IMR-90 (cell line): ENCODE results near the gene MUC5B. TPM values are rescaled to one million over a fixed set of nuclear protein-coding genes. Genes with fewer than 3 reads are reported as not detected.

ENCODE experiments used
- ATAC-seq: fragments of 200-7000 bp; cut with Tn5 transposase; 2 replicates; pipeline ENCODE4 v1.9.1; 2020; ENCODE audit warnings: low read depth, mild to moderate bottlenecking, moderate library complexity
- BruUV-seq: library from RNA; stranded (reverse); fragments of 400-500 nt; replicated peaks from 2 replicates; lab custom pipeline; 2021; lab: Mats Ljungman, UMichigan
- CTCF ChIA-PET: fragments of 300-600 bp; formaldehyde crosslinking; extraction: SDS; loops from one replicate; lab custom pipeline; 2021; ENCODE audit warnings: antibody characterized with exemption; lab: Yijun Ruan, JAX
- POLR2A ChIA-PET: fragments of 300-600 bp; sonication (Branson Sonifier 250); formaldehyde crosslinking; loops from one replicate; lab custom pipeline; 2022; ENCODE audit warnings: antibody characterized with exemption; ENCODE audit not compliant: unreplicated experiment; lab: Charles Lee
- DNase-seq: peaks from one replicate; pipeline ENCODE4 v3.0.0; 2013
- H2AFZ ChIP-seq: replicated peaks from 2 replicates; pipeline ENCODE3; 2013; ENCODE audit warnings: low read length, mild to moderate bottlenecking; ENCODE audit not compliant: poor library complexity
- H2AK5ac ChIP-seq: 2 replicates; pipeline ENCODE4 v1.6.1; 2013; ENCODE audit warnings: low read depth, low read length, inconsistent platforms
- H2AK9ac ChIP-seq: replicated peaks from 2 replicates; pipeline ENCODE3; 2013; ENCODE audit warnings: mild to moderate bottlenecking, low read depth, low read length, moderate library complexity; ENCODE audit not compliant: poor library complexity
- H2BK120ac ChIP-seq: 2 replicates; pipeline ENCODE4 v1.6.1; 2013; ENCODE audit warnings: low read depth, low read length, inconsistent platforms
- H2BK15ac ChIP-seq: 3 replicates; pipeline ENCODE4 v1.6.1; 2013; ENCODE audit warnings: low read depth, low read length, inconsistent platforms
- H2BK20ac ChIP-seq: 2 replicates; pipeline ENCODE4 v1.6.1; 2013; ENCODE audit warnings: low read depth, mild to moderate bottlenecking, inconsistent platforms, low read length, moderate library complexity
- H2BK5ac ChIP-seq: 2 replicates; pipeline ENCODE4 v1.6.1; 2013; ENCODE audit warnings: mild to moderate bottlenecking, low read depth, low read length, inconsistent platforms; ENCODE audit not compliant: poor library complexity, severe bottlenecking
- H3K14ac ChIP-seq: replicated peaks from 2 replicates; pipeline ENCODE4 v1.6.1; 2013; ENCODE audit warnings: low read depth, low read length, inconsistent platforms
- H3K18ac ChIP-seq: 2 replicates; pipeline ENCODE4 v1.6.1; 2013; ENCODE audit warnings: low read depth, low read length, control low read depth
- H3K23ac ChIP-seq: 2 replicates; pipeline ENCODE4 v1.6.1; 2013; ENCODE audit warnings: low read depth, low read length, inconsistent platforms
- H3K27ac ChIP-seq: 2 replicates; pipeline ENCODE4 v1.5.1; 2013; ENCODE audit warnings: mild to moderate bottlenecking, control low read depth, low read length; ENCODE audit not compliant: insufficient read depth
- H3K27me3 ChIP-seq: 2 replicates; pipeline ENCODE4 v1.6.1; 2013; ENCODE audit warnings: low read length; ENCODE audit not compliant: control insufficient read depth, insufficient read depth
- H3K36me3 ChIP-seq: 2 replicates; pipeline ENCODE4 v1.6.1; 2013; ENCODE audit warnings: low read length, mixed read lengths; ENCODE audit not compliant: control insufficient read depth, insufficient read depth
- H3K4ac ChIP-seq: 2 replicates; pipeline ENCODE4 v1.6.1; 2013; ENCODE audit warnings: low read depth, low read length, inconsistent platforms
- H3K4me1 ChIP-seq: 2 replicates; pipeline ENCODE4 v1.6.1; 2013; ENCODE audit warnings: low read length, mixed read lengths; ENCODE audit not compliant: control insufficient read depth, insufficient read depth
- H3K4me2 ChIP-seq: 2 replicates; pipeline ENCODE4 v1.6.1; 2013; ENCODE audit warnings: low read depth, mild to moderate bottlenecking, control low read depth, low read length, moderate library complexity
- H3K4me3 ChIP-seq: 2 replicates; pipeline ENCODE4 v1.5.1; 2013; ENCODE audit warnings: low read depth, mild to moderate bottlenecking, control low read depth, low read length, moderate library complexity; ENCODE audit not compliant: insufficient read depth
- H3K56ac ChIP-seq: 2 replicates; pipeline ENCODE4 v1.6.1; 2013; ENCODE audit warnings: low read length, inconsistent platforms; ENCODE audit not compliant: insufficient read depth; ENCODE audit errors: extremely low read depth
- H3K79me1 ChIP-seq, 2 experiments: 2 replicates each; pipeline ENCODE4 v1.6.1; 2013; ENCODE audit warnings: low read length in 2 of 2, inconsistent platforms in 1 of 2, low read depth in 1 of 2
- H3K9ac ChIP-seq: 2 replicates; pipeline ENCODE4 v1.6.1; 2013; ENCODE audit warnings: low read depth, low read length, control low read depth
- H3K9me1 ChIP-seq: 2 replicates; pipeline ENCODE4 v1.6.1; 2013; ENCODE audit warnings: low read length, inconsistent platforms; ENCODE audit not compliant: insufficient read depth
- H3K9me3 ChIP-seq: 2 replicates; pipeline ENCODE4 v1.6.1; 2013; ENCODE audit warnings: low read length; ENCODE audit not compliant: control insufficient read depth, insufficient read depth
- H4K20me1 ChIP-seq: 2 replicates; pipeline ENCODE4 v1.6.1; 2013; ENCODE audit warnings: low read length, inconsistent platforms; ENCODE audit not compliant: insufficient read depth
- H4K5ac ChIP-seq: 2 replicates; pipeline ENCODE4 v1.6.1; 2013; ENCODE audit warnings: mild to moderate bottlenecking, low read depth, low read length, control low read depth
- H4K8ac ChIP-seq, 2 experiments: 2 replicates each; pipeline ENCODE4 v1.6.1; 2013; ENCODE audit warnings: low read depth in 2 of 2, low read length in 2 of 2, control low read depth in 1 of 2, inconsistent platforms in 1 of 2
- H4K91ac ChIP-seq: 2 replicates; pipeline ENCODE4 v1.6.1; 2013; ENCODE audit warnings: low read depth, low read length, inconsistent platforms; ENCODE audit not compliant: insufficient read depth
- BHLHE40 ChIP-seq: fragments of 150-350 bp; IDR thresholded peaks from 2 replicates; pipeline ENCODE4 v1.6.1; 2016; ENCODE audit warnings: mild to moderate bottlenecking, low read depth, low read length
- CHD1 ChIP-seq: IDR thresholded peaks from 2 replicates; pipeline ENCODE4 v1.6.1; 2012; ENCODE audit warnings: low read depth, low read length, improper control_type of control experiment
- FOS ChIP-seq: fragments of 150-350 bp; IDR thresholded peaks from 2 replicates; pipeline ENCODE4 v1.6.1; 2016; ENCODE audit warnings: low read depth, low read length
- MAFK ChIP-seq: IDR thresholded peaks from 2 replicates; pipeline ENCODE4 v1.6.1; 2012; ENCODE audit warnings: low read depth, low read length, improper control_type of control experiment
- MXI1 ChIP-seq: IDR thresholded peaks from 2 replicates; pipeline ENCODE4 v1.6.1; 2012; ENCODE audit warnings: low read depth, mild to moderate bottlenecking, low read length, moderate library complexity, borderline replicate concordance
- NFE2L2 ChIP-seq: fragments of 150-350 bp; IDR thresholded peaks from 2 replicates; pipeline ENCODE4 v1.6.1; 2016; ENCODE audit warnings: low read depth, mild to moderate bottlenecking, low read length
- RCOR1 ChIP-seq: IDR thresholded peaks from 2 replicates; pipeline ENCODE4 v1.6.1; 2012; ENCODE audit warnings: mild to moderate bottlenecking, low read length, improper control_type of control experiment; ENCODE audit not compliant: insufficient replicate concordance
- RFX5 ChIP-seq: IDR thresholded peaks from 2 replicates; pipeline ENCODE4 v1.8.0; 2012; ENCODE audit warnings: low read depth, mild to moderate bottlenecking, low read length, moderate library complexity
- SMC3 ChIP-seq: fragments of 150-350 bp; IDR thresholded peaks from 2 replicates; pipeline ENCODE4 v1.6.1; 2016; ENCODE audit warnings: low read depth, mild to moderate bottlenecking, antibody characterized with exemption, low read length, moderate library complexity
- USF2 ChIP-seq: fragments of 150-350 bp; IDR thresholded peaks from 2 replicates; pipeline ENCODE4 v1.6.1; 2017; ENCODE audit warnings: mild to moderate bottlenecking, antibody characterized with exemption, low read length, low read depth
- WGBS, 2 experiments: methylation state at CpG; one replicate each; pipeline versions ENCODE4 v1.1.5 to v1.1.7; 2013; ENCODE audit warnings: missing lambda C conversion rate in 2 of 2; ENCODE audit not compliant: insufficient read length in 1 of 2; ENCODE audit errors: extremely low coverage in 2 of 2; 5-methylcytosine and 5-hydroxymethylcytosine counted together
- dilution Hi-C: fragments of 300-500 bp; cut with HindIII; formaldehyde crosslinking; loops from one replicate; pipeline ENCODE4 v1.14.3; 2018; ENCODE audit warnings: low sequenced_read_pairs; ENCODE audit not compliant: unreplicated experiment
- in situ Hi-C: fragments of 300-500 bp; cut with MboI; formaldehyde crosslinking; loops from 3 replicates; pipeline ENCODE4 v1.14.3; 2019; ENCODE audit warnings: low sequenced_read_pairs, inconsistent platforms, mixed read lengths
- intact Hi-C: fragments of 100-400 bp; cut with micrococcal nuclease; formaldehyde crosslinking; loops from 2 replicates; pipeline ENCODE4 v1.10.0; 2022
- polyA plus RNA-seq, 3 experiments: library from polyadenylated mRNA; depleted of rRNA; stranded (reverse); fragments of >200 nt; gene quantifications; 2 replicates each; pipeline ENCODE4 v1.2.3, GENCODE V29; 2012; ENCODE audit warnings: low replicate concordance in 1 of 3
- total RNA-seq: library from RNA; depleted of rRNA; stranded (reverse); fragments of >200 nt; gene quantifications from 2 replicates; pipeline ENCODE4 v1.2.3, GENCODE V29; 2012
- TF ChIP-seq, protein P1 (sequence below): conservative IDR thresholded peaks from 2 replicates; pipeline ENCODE4 v1.5.1; 2012; ENCODE audit warnings: mild to moderate bottlenecking, low read depth, low read length, improper control_type of control experiment

MUC5B gene
- total and polyA plus RNA-seq, 2 of the 4 experiments (the other 2 are of a cell fraction), result not detected

DNA sequence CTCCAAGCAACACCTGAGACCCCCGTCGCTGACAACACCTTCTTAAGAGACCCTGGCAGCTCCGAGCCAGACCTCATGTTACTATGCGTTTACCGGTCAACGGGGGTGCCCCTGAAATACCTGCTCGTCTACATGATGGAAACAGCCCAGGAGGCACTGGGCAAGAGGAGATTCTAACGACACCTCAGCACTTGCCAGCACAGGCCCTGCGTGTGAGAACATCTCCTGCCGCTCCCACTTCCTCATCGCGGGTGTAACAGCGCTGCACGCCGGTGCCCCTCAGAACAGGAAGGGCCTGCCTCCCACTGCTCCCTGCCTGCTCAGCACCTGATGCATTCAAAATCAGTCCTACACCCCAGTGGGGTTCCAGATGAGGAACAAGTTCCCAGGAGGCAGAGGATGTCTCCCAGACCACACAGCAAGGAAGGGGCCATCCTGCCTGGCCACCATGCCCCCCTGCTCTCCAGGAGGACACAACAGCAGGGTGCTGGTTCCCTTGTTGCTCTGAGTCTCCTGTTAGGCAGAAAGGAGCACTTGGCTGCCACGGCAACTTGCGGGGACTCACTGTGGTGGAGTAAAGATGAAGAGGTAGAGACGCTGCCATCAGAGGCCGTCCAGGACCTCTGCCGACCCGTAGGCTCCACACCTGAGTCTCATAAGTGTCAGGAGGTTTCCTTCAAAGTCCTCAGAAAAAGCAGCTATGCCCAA, 84.5 kb downstream of the MUC5B start (continued):
- TF ChIP-seq USF2 (no peak), CHD1 (no peak)

DNA sequence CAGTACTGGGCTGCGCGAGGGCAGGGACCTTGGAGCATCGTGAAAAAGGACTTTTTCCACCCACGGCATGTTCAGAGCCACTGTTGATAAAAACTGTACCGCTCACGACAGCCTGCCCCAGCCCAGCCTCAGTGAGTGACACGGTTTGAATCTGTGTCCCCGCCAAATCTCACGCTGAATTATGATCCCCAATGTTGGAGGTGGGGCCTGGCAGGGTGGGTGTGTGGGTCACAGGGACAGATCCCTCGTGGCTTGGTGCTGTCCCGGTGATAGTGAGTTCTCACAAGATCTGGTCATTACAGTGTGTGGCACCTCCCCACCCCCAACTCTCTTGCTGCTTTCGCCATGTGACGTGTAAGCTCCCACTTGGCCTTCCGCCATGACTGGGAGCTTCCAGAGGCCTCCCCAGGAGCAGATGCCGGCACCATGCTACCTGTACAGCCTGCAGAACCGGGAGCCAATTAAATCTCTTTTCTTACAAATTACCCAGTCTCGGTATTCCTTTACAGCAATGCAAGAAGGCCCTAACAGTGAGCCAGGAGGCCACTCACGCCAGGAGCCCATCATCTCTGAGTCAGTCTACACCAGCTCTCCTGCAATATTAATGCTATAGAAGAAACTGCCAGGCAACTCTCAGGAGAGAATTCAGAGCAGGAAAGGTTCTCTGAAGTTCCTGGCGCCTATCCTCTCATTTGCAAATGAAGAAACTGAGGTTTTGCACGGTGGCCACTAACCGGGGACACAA, 85.3 kb downstream of the MUC5B start:
- Histone ChIP-seq H4K8ac (no peak overlapping the region), H2BK120ac (no peak overlapping the region), H3K4ac (no peak overlapping the region), H3K9me1 (peaks cover 7% of the 10 kb centered on the region; the same call in 1 of the 2 replicates), H4K20me1 (peaks cover 53% of the 10 kb centered on the region), H3K18ac (no peak overlapping the region), H2AFZ (no peak overlapping the region), H3K14ac (no peak overlapping the region), H2AK9ac (peak overlapping the region; percentile 0), H2BK20ac (no peak overlapping the region), H3K4me3 (peak overlapping the region; percentile 86), H3K27me3 (no peaks in the 10 kb centered on the region), H3K9me3 (peaks cover 7% of the 10 kb centered on the region), H3K56ac (no peak overlapping the region), H2BK15ac (no peak overlapping the region), H3K27ac (no peak overlapping the region), H3K4me2 (peak overlapping the region; percentile 68; the same call in 1 of the 2 replicates), H4K5ac (no peak overlapping the region), H4K91ac (no peak overlapping the region), H3K4me1 (peaks cover 5% of the 10 kb centered on the region; the same call in 1 of the 2 replicates), H3K36me3 (peaks cover 6% of the 10 kb centered on the region; the same call in 1 of the 2 replicates), H3K9ac (0 out of 2 replicates have a peak overlapping the region, but pooled peaks have one; percentile 49), H2AK5ac (no peak overlapping the region), H3K79me1 (peaks cover 17 to 60% of the 10 kb centered on the region in 2 experiments), H2BK5ac (no peak overlapping the region), H3K23ac (no peak overlapping the region)
- TF ChIP-seq SMC3 (no peak), MXI1 (no peak), RCOR1 (no peak), NFE2L2 (no peak), RFX5 (no peak), FOS (no peak), BHLHE40 (no peak), MAFK (no peak)
- TF ChIP-seq, protein P1, sequence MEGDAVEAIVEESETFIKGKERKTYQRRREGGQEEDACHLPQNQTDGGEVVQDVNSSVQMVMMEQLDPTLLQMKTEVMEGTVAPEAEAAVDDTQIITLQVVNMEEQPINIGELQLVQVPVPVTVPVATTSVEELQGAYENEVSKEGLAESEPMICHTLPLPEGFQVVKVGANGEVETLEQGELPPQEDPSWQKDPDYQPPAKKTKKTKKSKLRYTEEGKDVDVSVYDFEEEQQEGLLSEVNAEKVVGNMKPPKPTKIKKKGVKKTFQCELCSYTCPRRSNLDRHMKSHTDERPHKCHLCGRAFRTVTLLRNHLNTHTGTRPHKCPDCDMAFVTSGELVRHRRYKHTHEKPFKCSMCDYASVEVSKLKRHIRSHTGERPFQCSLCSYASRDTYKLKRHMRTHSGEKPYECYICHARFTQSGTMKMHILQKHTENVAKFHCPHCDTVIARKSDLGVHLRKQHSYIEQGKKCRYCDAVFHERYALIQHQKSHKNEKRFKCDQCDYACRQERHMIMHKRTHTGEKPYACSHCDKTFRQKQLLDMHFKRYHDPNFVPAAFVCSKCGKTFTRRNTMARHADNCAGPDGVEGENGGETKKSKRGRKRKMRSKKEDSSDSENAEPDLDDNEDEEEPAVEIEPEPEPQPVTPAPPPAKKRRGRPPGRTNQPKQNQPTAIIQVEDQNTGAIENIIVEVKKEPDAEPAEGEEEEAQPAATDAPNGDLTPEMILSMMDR, result no peak
- intact Hi-C loops, result no loop called here
- DNase-seq (peak; percentile 22), ATAC-seq (no peak)
- no TSS peak for BruUV-seq
- POLR2A ChIA-PET, result no interaction called here
- 85% methylated on average over 5 of the region's 21 CpGs; no CpG with 5 or more reads in 1 of the 2 experiments for WGBS, 2 experiments
- in situ Hi-C loops, result no loop called here
- CTCF ChIA-PET, result no interaction called here
- dilution Hi-C loops, result no loop called here
